Mesenchymal stem cell (in vitro differentiated cells and primary cell): ENCODE results near the gene EEF1AKMT3.
A peak's percentile ranks its signal among the peaks of the same experiment; 100 is the strongest.

Experiments used
- DNase-seq: peaks from one replicate; pipeline ENCODE4 v3.0.0-alpha.2; 2013
- H2AFZ ChIP-seq: one replicate; pipeline ENCODE4 v1.6.1; 2013; ENCODE audit warnings: low read depth, mild to moderate bottlenecking, control low read depth, inconsistent platforms, low read length, moderate library complexity
- H2AK5ac ChIP-seq: 2 replicates; pipeline ENCODE4 v1.6.1; 2013; ENCODE audit warnings: low read length, moderate library complexity, mild to moderate bottlenecking, inconsistent platforms; ENCODE audit not compliant: severe bottlenecking
- H2BK120ac ChIP-seq: one replicate; pipeline ENCODE4 v1.6.1; 2013; ENCODE audit warnings: low read depth, mild to moderate bottlenecking, inconsistent platforms, low read length, moderate library complexity
- H2BK12ac ChIP-seq, 2 experiments: one replicate each; pipeline ENCODE4 v1.6.1; 2013; ENCODE audit warnings: inconsistent platforms in 2 of 2, low read length in 2 of 2, mild to moderate bottlenecking in 2 of 2, moderate library complexity in 2 of 2, control low read depth in 1 of 2
- H2BK15ac ChIP-seq: one replicate; pipeline ENCODE4 v1.6.1; 2013; ENCODE audit warnings: mild to moderate bottlenecking, low read depth, inconsistent platforms; ENCODE audit not compliant: poor library complexity, severe bottlenecking
- H2BK5ac ChIP-seq: 2 replicates; pipeline ENCODE4 v1.6.1; 2013; ENCODE audit warnings: low read depth, mild to moderate bottlenecking, low read length, control low read depth, inconsistent platforms; ENCODE audit not compliant: poor library complexity, severe bottlenecking
- H3K14ac ChIP-seq, 2 experiments: one replicate each; pipeline ENCODE4 v1.6.1; 2013; ENCODE audit warnings: inconsistent platforms in 2 of 2, low read length in 2 of 2, control low read depth in 1 of 2, mild to moderate bottlenecking in 1 of 2, moderate library complexity in 1 of 2
- H3K18ac ChIP-seq, 2 experiments: one replicate each; pipeline ENCODE4 v1.6.1; 2013; ENCODE audit warnings: inconsistent platforms in 2 of 2, low read length in 2 of 2, control low read depth in 1 of 2, low read depth in 1 of 2, mild to moderate bottlenecking in 1 of 2
- H3K23ac ChIP-seq, 2 experiments: one replicate each; pipeline ENCODE4 v1.6.1; 2013; ENCODE audit warnings: inconsistent platforms in 2 of 2, low read length in 2 of 2, mild to moderate bottlenecking in 2 of 2, moderate library complexity in 2 of 2, control low read depth in 1 of 2
- H3K27ac ChIP-seq: 2 replicates; pipeline ENCODE4 v1.5.1; 2013; ENCODE audit warnings: mild to moderate bottlenecking, moderate library complexity, low read length, control low read depth, inconsistent platforms; ENCODE audit not compliant: poor library complexity, severe bottlenecking
- H3K27me3 ChIP-seq, 2 experiments: 2 replicates each; pipeline versions ENCODE4 v1.6.1 to v1.7.0; 2013; ENCODE audit warnings: low read length in 2 of 2, mild to moderate bottlenecking in 2 of 2, moderate library complexity in 2 of 2, control low read depth in 1 of 2, inconsistent platforms in 1 of 2; ENCODE audit not compliant: control insufficient read depth in 1 of 2, insufficient read depth in 1 of 2
- H3K36me3 ChIP-seq, 2 experiments: 2 replicates each; pipeline versions ENCODE4 v1.6.1 to v1.7.0; 2013; ENCODE audit warnings: low read length in 2 of 2, control low read depth in 1 of 2, inconsistent platforms in 1 of 2, low read depth in 1 of 2, mild to moderate bottlenecking in 1 of 2; ENCODE audit not compliant: insufficient read depth in 2 of 2, control insufficient read depth in 1 of 2
- H3K4ac ChIP-seq, 2 experiments: one replicate each; pipeline ENCODE4 v1.6.1; 2013; ENCODE audit warnings: inconsistent platforms in 2 of 2, low read length in 2 of 2, mild to moderate bottlenecking in 2 of 2, moderate library complexity in 2 of 2, control low read depth in 1 of 2, low read depth in 1 of 2
- H3K4me1 ChIP-seq: 2 replicates; pipeline ENCODE4 v1.6.1; 2013; ENCODE audit warnings: low read depth, low read length, control low read depth; ENCODE audit not compliant: control insufficient read depth, insufficient read depth
- H3K4me2 ChIP-seq: 2 replicates; pipeline ENCODE4 v1.6.1; 2013; ENCODE audit warnings: low read length, mild to moderate bottlenecking, inconsistent platforms; ENCODE audit not compliant: poor library complexity, severe bottlenecking
- H3K4me3 ChIP-seq, 2 experiments: 2 replicates each; pipeline versions ENCODE4 v1.5.1 to v1.7.0; 2013; ENCODE audit warnings: low read length in 2 of 2, mild to moderate bottlenecking in 2 of 2, control low read depth in 1 of 2, low read depth in 1 of 2; ENCODE audit not compliant: insufficient read depth in 1 of 2
- H3K79me1 ChIP-seq: replicated peaks from 2 replicates; pipeline ENCODE4 v1.6.1; 2013; ENCODE audit warnings: mild to moderate bottlenecking, control low read depth, low read length, inconsistent platforms; ENCODE audit not compliant: poor library complexity, severe bottlenecking
- H3K9ac ChIP-seq: 2 replicates; pipeline ENCODE4 v1.7.0; 2013; ENCODE audit warnings: mild to moderate bottlenecking, low read length, moderate library complexity
- H3K9me3 ChIP-seq: 2 replicates; pipeline ENCODE4 v1.7.0; 2013; ENCODE audit warnings: mild to moderate bottlenecking, low read length; ENCODE audit not compliant: control insufficient read depth
- H4K8ac ChIP-seq: one replicate; pipeline ENCODE4 v1.6.1; 2013; ENCODE audit warnings: inconsistent platforms, mild to moderate bottlenecking, low read length, moderate library complexity
- H4K91ac ChIP-seq: one replicate; pipeline ENCODE4 v1.6.1; 2013; ENCODE audit warnings: mild to moderate bottlenecking, low read length, inconsistent platforms
- WGBS: methylation state at CpG from one replicate; pipeline ENCODE4 v1.1.7; 2013; ENCODE audit warnings: mixed read lengths; 5-methylcytosine and 5-hydroxymethylcytosine counted together

EEF1AKMT3 gene

DNA sequence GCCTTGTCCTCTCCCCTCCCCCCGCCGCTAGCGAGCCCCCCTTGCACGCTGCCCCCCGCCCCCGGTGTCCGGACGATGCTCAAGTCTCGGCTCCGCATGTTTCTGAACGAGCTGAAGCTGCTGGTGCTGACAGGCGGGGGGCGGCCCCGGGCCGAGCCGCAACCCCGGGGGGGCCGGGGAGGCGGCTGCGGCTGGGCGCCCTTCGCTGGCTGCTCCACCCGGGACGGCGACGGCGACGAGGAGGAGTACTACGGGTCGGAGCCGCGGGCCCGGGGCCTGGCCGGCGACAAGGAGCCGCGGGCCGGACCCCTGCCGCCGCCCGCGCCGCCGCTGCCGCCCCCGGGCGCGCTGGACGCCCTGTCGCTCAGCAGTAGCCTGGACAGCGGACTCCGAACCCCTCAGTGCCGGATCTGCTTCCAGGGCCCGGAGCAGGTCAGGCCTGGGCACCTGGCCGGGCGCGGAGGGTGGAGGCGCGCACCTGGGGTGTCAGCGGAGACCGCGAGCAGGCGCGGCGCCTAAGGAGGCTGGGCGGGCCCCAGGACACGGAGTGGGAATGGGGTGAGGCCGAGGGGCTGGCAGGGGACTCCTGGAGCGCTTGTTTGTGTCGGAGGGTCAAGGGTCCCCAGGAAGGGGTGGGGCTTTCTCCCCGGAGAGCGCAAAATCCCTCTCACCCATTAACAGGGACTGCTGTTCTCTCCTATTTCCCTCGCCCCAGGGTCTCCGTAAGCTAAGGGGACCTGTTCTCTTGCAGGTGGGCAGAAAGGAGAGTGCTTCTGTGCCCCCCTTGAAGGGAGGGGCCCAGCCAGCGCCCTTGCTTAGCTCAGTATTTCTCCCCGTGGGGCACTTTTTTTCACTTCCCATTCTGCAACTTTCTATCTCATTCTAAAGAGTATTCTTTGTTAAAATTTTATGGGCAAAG lies 16.7 kb upstream of the EEF1AKMT3 start:
- Histone ChIP-seq H3K36me3 (peaks cover 6 to 18% of the 10 kb centered on the region in 2 experiments), H4K91ac (no peak overlapping the region), H3K27me3 (peaks cover 11 to 23% of the 10 kb centered on the region in 2 experiments), H3K9me3 (no peaks in the 10 kb centered on the region), H3K9ac (peak overlapping the region; percentile 32), H2BK15ac (no peak overlapping the region), H2BK120ac (no peak overlapping the region), H3K4me1 (peaks cover 19% of the 10 kb centered on the region), H4K8ac (no peak overlapping the region), H3K79me1 (no peaks in the 10 kb centered on the region), H3K23ac (peak overlapping the region in 1 of 2 experiments; percentile 70), H2BK12ac (no peak overlapping the region), H3K14ac (no peak overlapping the region), H3K4ac (peak overlapping the region in 1 of 2 experiments; percentile 38), H2BK5ac (no peak overlapping the region), H2AK5ac (no peak overlapping the region), H3K4me3 (peak overlapping the region; percentile 65 to 75), H3K4me2 (peak overlapping the region; percentile 96), H2AFZ (peak overlapping the region; percentile 44), H3K18ac (peak overlapping the region; percentile 35 to 58), H3K27ac (no peak overlapping the region)
- no peak for DNase-seq
- under 1% methylated on average over 58 of the region's 76 CpGs for WGBS

DNA sequence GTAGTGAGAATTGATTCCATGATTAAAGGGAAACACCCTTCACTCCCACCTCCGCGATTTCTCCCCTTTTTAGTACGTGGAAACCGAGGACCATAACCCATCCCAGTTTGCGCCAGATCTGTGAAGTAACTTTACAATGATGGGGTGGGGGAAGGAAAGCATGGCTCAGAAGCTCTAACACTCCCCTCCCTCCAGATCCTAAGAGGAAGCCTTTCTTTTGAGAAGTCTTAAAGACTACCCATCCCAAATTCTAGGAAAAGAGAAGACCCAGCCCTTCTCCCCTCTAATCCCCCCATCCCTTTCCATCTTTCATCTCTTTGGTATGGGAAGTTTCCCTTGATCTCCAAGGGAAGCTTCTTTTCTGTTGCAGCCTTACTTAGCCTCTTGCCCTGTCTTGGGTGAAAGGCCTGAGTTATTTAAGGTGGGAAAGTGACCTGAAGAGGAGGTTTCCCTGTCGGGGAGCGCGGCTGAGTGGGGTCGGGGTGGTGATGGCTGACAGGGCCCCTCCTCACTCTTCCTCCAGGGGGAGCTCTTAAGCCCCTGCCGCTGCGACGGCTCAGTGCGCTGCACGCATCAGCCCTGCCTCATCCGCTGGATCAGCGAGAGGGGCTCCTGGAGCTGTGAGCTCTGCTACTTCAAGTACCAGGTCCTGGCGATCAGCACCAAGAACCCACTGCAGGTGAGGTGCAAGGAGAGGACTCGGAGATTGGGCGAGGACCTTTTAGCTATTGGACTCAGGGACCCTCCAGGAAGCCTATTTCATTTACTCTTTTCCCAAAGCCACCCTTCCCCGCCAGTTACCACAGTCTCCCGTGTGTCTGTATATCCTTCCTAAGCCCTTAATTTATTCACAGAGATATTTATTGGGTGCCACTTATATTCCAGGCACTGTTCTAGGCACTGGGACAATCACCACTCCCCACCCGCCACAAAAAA lies 15.7 kb upstream of the EEF1AKMT3 start:
- Histone ChIP-seq H3K4ac (no peak overlapping the region), H3K27me3 (peaks cover 13 to 25% of the 10 kb centered on the region in 2 experiments), H2BK5ac (no peak overlapping the region), H4K91ac (no peak overlapping the region), H3K9ac (no peak overlapping the region), H2AK5ac (no peak overlapping the region), H2BK120ac (no peak overlapping the region), H3K23ac (no peak overlapping the region), H2AFZ (no peak overlapping the region), H2BK12ac (no peak overlapping the region), H3K27ac (no peak overlapping the region), H3K14ac (no peak overlapping the region), H3K4me2 (peak overlapping the region; percentile 49), H4K8ac (no peak overlapping the region), H3K9me3 (no peaks in the 10 kb centered on the region), H3K36me3 (peaks cover 0 to 16% of the 10 kb centered on the region in 2 experiments), H3K79me1 (no peaks in the 10 kb centered on the region), H3K4me1 (peaks cover 12% of the 10 kb centered on the region), H3K4me3 (no peak overlapping the region), H2BK15ac (no peak overlapping the region), H3K18ac (no peak overlapping the region)
- WGBS: 16% methylated on average over 17 of the region's 22 CpGs
- DNase-seq: peak; percentile 68

GRCh38 chr12:57757771-57758170 lies 14.6 kb upstream of the EEF1AKMT3 start:
- H3K14ac ChIP-seq: no peak overlapping the region
- no peak overlapping the region for H3K23ac ChIP-seq
- H3K4me2 ChIP-seq: no peak overlapping the region
- no peak overlapping the region for H2BK5ac ChIP-seq
- no peak overlapping the region for H2AK5ac ChIP-seq
- H3K4me1 ChIP-seq: peaks cover 12% of the 10 kb centered on the region
- H3K79me1 ChIP-seq: no peaks in the 10 kb centered on the region
- H2AFZ ChIP-seq: no peak overlapping the region
- H3K36me3 ChIP-seq: peaks cover 0 to 16% of the 10 kb centered on the region in 2 experiments
- DNase-seq: no peak
- no peak overlapping the region for H4K8ac ChIP-seq
- H2BK12ac ChIP-seq: no peak overlapping the region
- no peak overlapping the region for H2BK15ac ChIP-seq
- peaks cover 16 to 31% of the 10 kb centered on the region in 2 experiments for H3K27me3 ChIP-seq
- H3K4me3 ChIP-seq: no peak overlapping the region
- no peak overlapping the region for H3K27ac ChIP-seq
- H3K4ac ChIP-seq: no peak overlapping the region
- no peak overlapping the region for H2BK120ac ChIP-seq
- H3K9me3 ChIP-seq: no peaks in the 10 kb centered on the region
- H3K9ac ChIP-seq: no peak overlapping the region
- 88% methylated on average over 3 of the region's 4 CpGs for WGBS
- no peak overlapping the region for H3K18ac ChIP-seq
- no peak overlapping the region for H4K91ac ChIP-seq
